ENCODE measurements around the gene RAB9B. TPM values are rescaled to one million over a fixed set of nuclear protein-coding genes. Genes with fewer than 3 reads are reported as not detected.

RAB9B gene
- polyA plus RNA-seq, 1 experiment: 0.71 TPM

- no peaks in the 10 kb centered on the region for H3K27me3 ChIP-seq (ENCODE audit: control insufficient read depth, insufficient read depth, low read length)
- POLR2A ChIA-PET: no interaction called here
- no peaks in the 10 kb centered on the region for H3K9me3 ChIP-seq (ENCODE audit: control insufficient read depth, insufficient read depth, low read length)
- H3K4me3 ChIP-seq (ENCODE audit: low read depth, low read length): no peak overlapping the region
- CTCF ChIA-PET: interaction anchor here (2.0 kb wide), 1 partner anchor 267 kb away, joined by 11 read pairs; no protein-coding TSS in a partner anchor
- DNase-seq (ENCODE audit: low read depth, low spot score): no peak
- no peak overlapping the region for H3K27ac ChIP-seq (ENCODE audit: low read depth, low read length)
- TF ChIP-seq CTCF (IDR thresholded peaks at IDR 0.05; ENCODE audit: low read depth, low read length): no peak
Measured at GRCh38 chrX:103846386-103846785, 14.3 kb upstream of the RAB9B start.

GRCh38 chrX:103845165-103845653, 13.2 kb upstream of the RAB9B start:
- ChIA-PET POLR2A (no interaction called here), CTCF (interaction anchor here (0.6 to 2.4 kb wide), 24 partner anchors 10 to 593 kb away, joined by 3 to 35 read pairs (median 5); partner anchors contain the start of gene RAB9B)
- Histone ChIP-seq H3K9me3 (ENCODE audit: control insufficient read depth, insufficient read depth, low read length) (no peaks in the 10 kb centered on the region), H3K27ac (ENCODE audit: low read depth, low read length) (no peak overlapping the region), H3K4me3 (ENCODE audit: low read depth, low read length) (no peak overlapping the region), H3K27me3 (ENCODE audit: control insufficient read depth, insufficient read depth, low read length) (no peaks in the 10 kb centered on the region)
- TF ChIP-seq CTCF (IDR thresholded peaks at IDR 0.05; ENCODE audit: low read depth, low read length): peak; percentile 61
- DNase-seq (ENCODE audit: low read depth, low spot score): peak; percentile 38

- Histone ChIP-seq H3K4me3 (ENCODE audit: low read depth, low read length) (no peak overlapping the region), H3K27ac (ENCODE audit: low read depth, low read length) (no peak overlapping the region), H3K27me3 (ENCODE audit: control insufficient read depth, insufficient read depth, low read length) (peaks cover 3% of the 10 kb centered on the region), H3K9me3 (ENCODE audit: control insufficient read depth, insufficient read depth, low read length) (no peaks in the 10 kb centered on the region)
- POLR2A ChIA-PET: no interaction called here
- CTCF ChIA-PET: no interaction called here
- no peak for DNase-seq (ENCODE audit: low read depth, low spot score)
- TF ChIP-seq CTCF (IDR thresholded peaks at IDR 0.05; ENCODE audit: low read depth, low read length): no peak
Measured at GRCh38 chrX:103839404-103839803, 7.3 kb upstream of the RAB9B start.

GRCh38 chrX:103831342-103831802, 685 bp downstream of the RAB9B start:
- POLR2A ChIA-PET: no interaction called here
- DNase-seq (ENCODE audit: low read depth, low spot score): no peak
- H3K27me3 ChIP-seq (ENCODE audit: control insufficient read depth, insufficient read depth, low read length): peaks cover 7% of the 10 kb centered on the region
- peak overlapping the region; percentile 64 for H3K4me3 ChIP-seq (ENCODE audit: low read depth, low read length)
- TF ChIP-seq CTCF (IDR thresholded peaks at IDR 0.05; ENCODE audit: low read depth, low read length): no peak
- H3K9me3 ChIP-seq (ENCODE audit: control insufficient read depth, insufficient read depth, low read length): no peaks in the 10 kb centered on the region
- CTCF ChIA-PET: interaction anchor here (1.0 to 2.2 kb wide), 4 partner anchors 8 to 140 kb away, joined by 4 to 19 read pairs (median 5); no protein-coding TSS in a partner anchor
- H3K27ac ChIP-seq (ENCODE audit: low read depth, low read length): no peak overlapping the region

GRCh38 chrX:103830848-103831247, 1.2 kb downstream of the RAB9B start:
- Histone ChIP-seq H3K27me3 (ENCODE audit: control insufficient read depth, insufficient read depth, low read length) (peaks cover 7% of the 10 kb centered on the region), H3K4me3 (ENCODE audit: low read depth, low read length) (no peak overlapping the region), H3K9me3 (ENCODE audit: control insufficient read depth, insufficient read depth, low read length) (no peaks in the 10 kb centered on the region), H3K27ac (ENCODE audit: low read depth, low read length) (no peak overlapping the region)
- DNase-seq (ENCODE audit: low read depth, low spot score): no peak
- TF ChIP-seq CTCF (IDR thresholded peaks at IDR 0.05; ENCODE audit: low read depth, low read length): no peak
- CTCF ChIA-PET: interaction anchor here (1.0 to 1.6 kb wide), 3 partner anchors 8 to 140 kb away, joined by 4 to 5 read pairs (median 5); no protein-coding TSS in a partner anchor
- POLR2A ChIA-PET: no interaction called here

All from AG04450 (cell line).